Measurements from ENCODE around the gene IGSF21. TPM values are rescaled to one million over a fixed set of nuclear protein-coding genes. Genes with fewer than 3 reads are reported as not detected.

Gene IGSF21
- total RNA-seq, 1 donor from 2014 or later: not detected

GRCh38 chr1:18348354-18348753 is 240.8 kb downstream of the IGSF21 start:
- H3K36me3 Mint-ChIP-seq: no peaks in the 10 kb centered on the region
- H3K27ac Mint-ChIP-seq: no peak overlapping the region
- no peak for DNase-seq (ENCODE audit: low spot score in 2 of 2, unreplicated experiment in 2 of 2)
- H3K9me3 Mint-ChIP-seq: peaks cover 5% of the 10 kb centered on the region
- H3K27me3 Mint-ChIP-seq (ENCODE audit: low read depth): peaks cover 10% of the 10 kb centered on the region
- H3K4me3 Mint-ChIP-seq: no peak overlapping the region
- no peaks in the 10 kb centered on the region for H3K4me1 Mint-ChIP-seq
- TF ChIP-seq CTCF (IDR thresholded peaks at IDR 0.05; ENCODE audit: unreplicated experiment): no peak

GRCh38 chr1:18350747-18351146 is 243.1 kb downstream of the IGSF21 start:
- H3K4me1 Mint-ChIP-seq: no peaks in the 10 kb centered on the region

GRCh38 chr1:18351735-18352134 is 244.1 kb downstream of the IGSF21 start:
- Mint-ChIP-seq H3K9me3 (no peaks in the 10 kb centered on the region), H3K4me3 (no peak overlapping the region), H3K36me3 (no peaks in the 10 kb centered on the region), H3K4me1 (no peaks in the 10 kb centered on the region), H3K27me3 (ENCODE audit: low read depth) (peaks cover 34% of the 10 kb centered on the region), H3K27ac (no peak overlapping the region)
- no peak for TF ChIP-seq CTCF (IDR thresholded peaks at IDR 0.05; ENCODE audit: unreplicated experiment)
- no peak for DNase-seq (ENCODE audit: low spot score in 2 of 2, unreplicated experiment in 2 of 2)

More at GRCh38 chr1:18350747-18351146, 243.1 kb downstream of the IGSF21 start:
- no peak overlapping the region for H3K27ac Mint-ChIP-seq
- H3K4me3 Mint-ChIP-seq: no peak overlapping the region
- H3K27me3 Mint-ChIP-seq (ENCODE audit: low read depth): peaks cover 28% of the 10 kb centered on the region
- no peaks in the 10 kb centered on the region for H3K9me3 Mint-ChIP-seq
- DNase-seq (ENCODE audit: low spot score in 2 of 2, unreplicated experiment in 2 of 2): no peak
- no peaks in the 10 kb centered on the region for H3K36me3 Mint-ChIP-seq
- no peak for TF ChIP-seq CTCF (IDR thresholded peaks at IDR 0.05; ENCODE audit: unreplicated experiment)

- Mint-ChIP-seq H3K36me3 (no peaks in the 10 kb centered on the region), H3K9me3 (no peaks in the 10 kb centered on the region), H3K27ac (no peak overlapping the region), H3K4me1 (no peaks in the 10 kb centered on the region), H3K27me3 (ENCODE audit: low read depth) (peaks cover 41% of the 10 kb centered on the region), H3K4me3 (no peak overlapping the region)
- no peak for DNase-seq (ENCODE audit: low spot score in 2 of 2, unreplicated experiment in 2 of 2)
- no peak for TF ChIP-seq CTCF (IDR thresholded peaks at IDR 0.05; ENCODE audit: unreplicated experiment)
These were observed 245.2 kb downstream of the IGSF21 start for GRCh38 chr1:18352636-18353265.

GRCh38 chr1:18353528-18353927 is 245.9 kb downstream of the IGSF21 start:
- H3K4me3 Mint-ChIP-seq: no peak overlapping the region
- no peaks in the 10 kb centered on the region for H3K9me3 Mint-ChIP-seq
- no peak overlapping the region for H3K27ac Mint-ChIP-seq
- DNase-seq (ENCODE audit: low spot score in 2 of 2, unreplicated experiment in 2 of 2): no peak
- no peaks in the 10 kb centered on the region for H3K4me1 Mint-ChIP-seq
- peaks cover 46% of the 10 kb centered on the region for H3K27me3 Mint-ChIP-seq (ENCODE audit: low read depth)
- H3K36me3 Mint-ChIP-seq: no peaks in the 10 kb centered on the region
- TF ChIP-seq CTCF (IDR thresholded peaks at IDR 0.05; ENCODE audit: unreplicated experiment): no peak

- Mint-ChIP-seq H3K4me1 (no peaks in the 10 kb centered on the region), H3K36me3 (no peaks in the 10 kb centered on the region), H3K9me3 (no peaks in the 10 kb centered on the region), H3K27ac (no peak overlapping the region), H3K27me3 (ENCODE audit: low read depth) (peaks cover 49% of the 10 kb centered on the region), H3K4me3 (no peak overlapping the region)
- TF ChIP-seq CTCF (IDR thresholded peaks at IDR 0.05; ENCODE audit: unreplicated experiment): no peak
- DNase-seq (ENCODE audit: low spot score in 2 of 2, unreplicated experiment in 2 of 2): no peak
These were observed 246.4 kb downstream of the IGSF21 start for GRCh38 chr1:18353992-18354391.
